K562 (cell line): ENCODE data around the gene HEATR1.

Experiments
- ARID2 ChIP-seq: fragments of 450-650 bp; IDR thresholded peaks from 2 replicates; pipeline ENCODE4 v1.6.1; 2017; ENCODE audit warnings: antibody characterized with exemption, mild to moderate bottlenecking
- ETV6 ChIP-seq, 3 experiments: fragments of 150-350 bp in 1 of 3; sonication (generic) in 1 of 3; formaldehyde crosslinking in 1 of 3; IDR thresholded peaks; 2 replicates each; pipeline versions ENCODE4 v1.6.1 to v1.8.0; 2014 to 2022; ENCODE audit warnings: borderline replicate concordance in 2 of 3, low read depth in 2 of 3, antibody characterized with exemption in 1 of 3, low read length in 1 of 3, mild to moderate bottlenecking in 1 of 3, missing genetic modification reagents in 1 of 3
- MYC ChIP-seq, 2 experiments: fragments of 250-450 bp in 1 of 2; sonication (Bioruptor Pico) in 1 of 2; IDR thresholded peaks; 2 replicates each; pipeline versions ENCODE4 v1.5.1 to v1.6.1; 2012 to 2021; ENCODE audit warnings: low read depth in 2 of 2, borderline replicate concordance in 1 of 2, improper control_type of control experiment in 1 of 2, low read length in 1 of 2, mild to moderate bottlenecking in 1 of 2, moderate library complexity in 1 of 2
- RAD21 ChIP-seq, 2 experiments: fragments of 250-450 bp in 1 of 2; fragments of 450-650 bp in 1 of 2; sonication (Bioruptor Pico) in 1 of 2; formaldehyde crosslinking in 1 of 2; IDR thresholded peaks in 1 of 2; conservative IDR thresholded peaks in 1 of 2; 2 replicates each; pipeline versions ENCODE4 v1.4.0 to v1.8.0; 2020 to 2022; ENCODE audit warnings: mild to moderate bottlenecking in 2 of 2, moderate library complexity in 1 of 2
- RBM22 ChIP-seq: fragments of 200-400 bp; formaldehyde crosslinking; IDR thresholded peaks from 2 replicates; pipeline ENCODE4 v1.6.1; 2018; ENCODE audit warnings: low read length, low read depth; ENCODE audit not compliant: poor library complexity, severe bottlenecking
- RCOR1 ChIP-seq, 2 experiments: IDR thresholded peaks; 2 replicates each; pipeline ENCODE4 v1.6.1; 2012; ENCODE audit warnings: low read depth in 2 of 2, low read length in 2 of 2, borderline replicate concordance in 1 of 2, improper control_type of control experiment in 1 of 2
- REST ChIP-seq, 2 experiments: fragments of 450-650 bp; formaldehyde crosslinking in 1 of 2; IDR thresholded peaks; 2 replicates each; pipeline versions ENCODE4 v1.4.0 to v1.6.1; 2014 to 2020; ENCODE audit warnings: mild to moderate bottlenecking in 2 of 2, borderline replicate concordance in 1 of 2, low read depth in 1 of 2
- TBP ChIP-seq: optimal IDR thresholded peaks from 2 replicates; pipeline ENCODE3; 2011; ENCODE audit warnings: low read depth, low read length, improper control_type of control experiment
- TEAD4 ChIP-seq, 2 experiments: sonication (generic) in 1 of 2; formaldehyde crosslinking in 1 of 2; IDR thresholded peaks; 2 replicates each; pipeline versions ENCODE4 v1.6.1 to v1.8.0; 2012 to 2022; ENCODE audit warnings: borderline replicate concordance in 1 of 2, inconsistent platforms in 1 of 2, low read length in 1 of 2, mild to moderate bottlenecking in 1 of 2, missing genetic modification reagents in 1 of 2
- ZNF224 ChIP-seq: sonication (generic); formaldehyde crosslinking; IDR thresholded peaks from 2 replicates; pipeline ENCODE4 v1.8.0; 2022; ENCODE audit warnings: mild to moderate bottlenecking, missing genetic modification reagents
- ZNF695 ChIP-seq: fragments of 450-650 bp; formaldehyde crosslinking; IDR thresholded peaks from 2 replicates; pipeline ENCODE4 v1.4.0; 2020; ENCODE audit warnings: mild to moderate bottlenecking, moderate library complexity
- TF ChIP-seq, protein P1 (sequence below), 3 experiments: IDR thresholded peaks in 2 of 3; conservative IDR thresholded peaks in 1 of 3; 2 replicates each; pipeline ENCODE4 v1.5.1; 2011 to 2012; ENCODE audit warnings: low read length in 3 of 3, mild to moderate bottlenecking in 3 of 3, control low read depth in 2 of 3, improper control_type of control experiment in 1 of 3, inconsistent platforms in 1 of 3, low read depth in 1 of 3, mixed read lengths in 1 of 3, moderate library complexity in 1 of 3; ENCODE audit not compliant: insufficient read depth in 2 of 3

DNA sequence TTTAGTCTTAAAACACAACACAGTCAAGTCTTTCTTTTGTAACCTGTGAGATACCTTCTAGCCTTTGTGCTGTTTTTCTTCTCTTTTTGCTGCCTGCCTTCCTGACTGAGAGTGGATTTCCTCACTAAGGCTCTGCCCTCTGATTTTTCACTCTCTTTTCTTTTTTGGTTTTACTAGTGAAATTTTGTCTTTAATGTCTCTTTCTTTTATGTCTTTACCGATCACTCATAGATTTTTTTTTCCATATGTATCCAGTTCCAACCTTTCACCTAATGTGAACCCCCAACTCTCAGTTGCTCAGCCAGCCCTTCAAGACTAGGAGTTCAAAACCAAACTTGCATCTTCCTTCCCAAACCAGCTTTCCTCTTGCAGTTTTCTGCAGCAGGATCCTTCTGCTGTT, 74.0 kb downstream of the HEATR1 start:
- TF ChIP-seq ARID2 = no peak
- TF ChIP-seq REST (IDR thresholded peaks at IDR 0.05; ENCODE audit: borderline replicate concordance) = no peak
- TF ChIP-seq REST (CRISPR knock-in tag; IDR thresholded peaks at IDR 0.05; ENCODE audit: low read depth) = no peak
- no peak for TF ChIP-seq TEAD4 (IDR thresholded peaks at IDR 0.05; ENCODE audit: low read length)
- TF ChIP-seq TEAD4 (CRISPR knock-in tag; IDR thresholded peaks at IDR 0.05; ENCODE audit: borderline replicate concordance) = no peak
- TF ChIP-seq RAD21 (CRISPR knock-in tag; conservative IDR thresholded peaks at IDR 0.05 in 1 of 2, IDR thresholded peaks at IDR 0.05 in 1 of 2) = no peak
- TF ChIP-seq MYC (IDR thresholded peaks at IDR 0.05; ENCODE audit: low read depth, low read length) = no peak
- TF ChIP-seq MYC (CRISPR knock-in tag; IDR thresholded peaks at IDR 0.05; ENCODE audit: borderline replicate concordance, low read depth) = no peak
- no peak for TF ChIP-seq RCOR1 (IDR thresholded peaks at IDR 0.05; ENCODE audit: borderline replicate concordance in 1 of 2, low read depth in 2 of 2, low read length in 2 of 2)
- no peak for TF ChIP-seq ZNF695 (CRISPR knock-in tag)
- no peak for TF ChIP-seq ETV6 (IDR thresholded peaks at IDR 0.05; ENCODE audit: borderline replicate concordance in 1 of 2, low read depth in 2 of 2, low read length in 1 of 2)
- no peak for TF ChIP-seq ETV6 (CRISPR knock-in tag; IDR thresholded peaks at IDR 0.05; ENCODE audit: borderline replicate concordance)
- TF ChIP-seq ZNF224 = no peak
- TF ChIP-seq RBM22 = no peak
- TF ChIP-seq, protein P1, sequence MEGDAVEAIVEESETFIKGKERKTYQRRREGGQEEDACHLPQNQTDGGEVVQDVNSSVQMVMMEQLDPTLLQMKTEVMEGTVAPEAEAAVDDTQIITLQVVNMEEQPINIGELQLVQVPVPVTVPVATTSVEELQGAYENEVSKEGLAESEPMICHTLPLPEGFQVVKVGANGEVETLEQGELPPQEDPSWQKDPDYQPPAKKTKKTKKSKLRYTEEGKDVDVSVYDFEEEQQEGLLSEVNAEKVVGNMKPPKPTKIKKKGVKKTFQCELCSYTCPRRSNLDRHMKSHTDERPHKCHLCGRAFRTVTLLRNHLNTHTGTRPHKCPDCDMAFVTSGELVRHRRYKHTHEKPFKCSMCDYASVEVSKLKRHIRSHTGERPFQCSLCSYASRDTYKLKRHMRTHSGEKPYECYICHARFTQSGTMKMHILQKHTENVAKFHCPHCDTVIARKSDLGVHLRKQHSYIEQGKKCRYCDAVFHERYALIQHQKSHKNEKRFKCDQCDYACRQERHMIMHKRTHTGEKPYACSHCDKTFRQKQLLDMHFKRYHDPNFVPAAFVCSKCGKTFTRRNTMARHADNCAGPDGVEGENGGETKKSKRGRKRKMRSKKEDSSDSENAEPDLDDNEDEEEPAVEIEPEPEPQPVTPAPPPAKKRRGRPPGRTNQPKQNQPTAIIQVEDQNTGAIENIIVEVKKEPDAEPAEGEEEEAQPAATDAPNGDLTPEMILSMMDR (IDR thresholded peaks at IDR 0.05 in 2 of 3, conservative IDR thresholded peaks at IDR 0.05 in 1 of 3; ENCODE audit: insufficient read depth in 2 of 3, low read depth in 1 of 3, low read length in 3 of 3) = no peak
- no peak for TF ChIP-seq TBP
